ENCODE data around the gene SCUBE1. TPM values are rescaled to one million over a fixed set of nuclear protein-coding genes. Genes with fewer than 3 reads are reported as not detected.

Gene SCUBE1
- total RNA-seq, 2 donors from 2014 or later = 0.04 to 0.16 TPM

GRCh38 chr22:43231724-43232034 lies 111.5 kb downstream of the SCUBE1 start:
- H3K36me3 ChIP-seq = no peaks in the 10 kb centered on the region
- H3K27me3 ChIP-seq = peaks cover 0 to 4% of the 10 kb centered on the region in 2 donors
- no peak overlapping the region for H3K27ac ChIP-seq
- peaks cover 0 to 11% of the 10 kb centered on the region in 2 donors for H3K4me1 ChIP-seq
- no peak overlapping the region for H3K4me3 ChIP-seq
- no peak for TF ChIP-seq CTCF (IDR thresholded peaks at IDR 0.05)
- DNase-seq (ENCODE audit: low spot score) = no peak
- no peaks in the 10 kb centered on the region for H3K9me3 ChIP-seq

GRCh38 chr22:43230971-43231723 lies 112.0 kb downstream of the SCUBE1 start:
- Histone ChIP-seq H3K27me3 (peaks cover 0 to 4% of the 10 kb centered on the region in 2 donors), H3K4me1 (peaks cover 0 to 5% of the 10 kb centered on the region in 2 donors), H3K27ac (no peak overlapping the region), H3K9me3 (no peaks in the 10 kb centered on the region), H3K4me3 (no peak overlapping the region), H3K36me3 (no peaks in the 10 kb centered on the region)
- peak; percentile 93 to 95 for TF ChIP-seq CTCF (IDR thresholded peaks at IDR 0.05)
- no peak for DNase-seq (ENCODE audit: low spot score)

DNA sequence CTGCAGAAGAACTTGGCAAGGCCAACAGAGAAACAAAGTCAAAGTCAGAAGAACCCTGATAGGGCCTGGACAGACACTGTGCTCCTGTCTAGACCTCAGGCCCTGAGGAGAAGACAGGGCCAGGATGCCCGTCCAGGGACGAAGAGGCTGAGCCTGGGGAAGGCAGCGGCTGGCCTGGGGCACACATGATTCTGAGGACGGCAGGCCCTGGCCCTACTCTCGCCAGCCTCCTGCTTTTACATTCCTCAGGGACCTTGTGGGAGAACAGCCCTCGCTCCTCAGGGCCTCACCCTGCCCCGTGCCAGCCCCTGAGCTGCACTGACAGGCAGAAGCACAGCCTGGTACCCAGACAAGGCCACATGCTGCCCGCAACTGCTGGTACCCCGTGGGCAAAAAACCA lies 112.6 kb downstream of the SCUBE1 start:
- Histone ChIP-seq H3K27ac (no peak overlapping the region), H3K36me3 (no peaks in the 10 kb centered on the region), H3K27me3 (peaks cover 0 to 4% of the 10 kb centered on the region in 2 donors), H3K9me3 (no peaks in the 10 kb centered on the region), H3K4me1 (no peaks in the 10 kb centered on the region), H3K4me3 (no peak overlapping the region)
- DNase-seq (ENCODE audit: low spot score) = no peak
- TF ChIP-seq CTCF (IDR thresholded peaks at IDR 0.05) = no peak

DNA sequence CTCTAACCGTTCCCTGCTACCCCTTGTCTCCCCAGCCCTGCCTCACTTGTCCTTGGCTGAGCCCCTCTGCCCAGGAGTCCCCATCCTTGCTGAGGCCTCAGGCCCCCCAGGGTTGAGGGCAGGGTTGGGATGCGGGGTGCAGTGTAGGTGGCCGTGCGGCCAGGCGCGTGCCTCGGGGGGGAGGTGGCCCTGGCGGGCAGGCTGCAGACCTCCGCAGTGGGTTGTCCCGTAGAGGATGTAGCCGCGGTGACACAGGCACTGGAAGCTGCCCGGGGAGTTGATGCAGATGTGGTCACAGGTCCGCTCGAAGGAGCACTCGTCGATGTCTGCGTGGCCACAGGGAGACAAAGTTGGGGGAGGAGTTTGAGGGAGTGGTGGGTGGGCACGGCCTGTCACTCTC lies 114.3 kb downstream of the SCUBE1 start:
- Histone ChIP-seq H3K36me3 (no peaks in the 10 kb centered on the region), H3K27ac (no peak overlapping the region), H3K4me1 (no peaks in the 10 kb centered on the region), H3K27me3 (peaks cover 0 to 4% of the 10 kb centered on the region in 2 donors), H3K4me3 (no peak overlapping the region), H3K9me3 (no peaks in the 10 kb centered on the region)
- no peak for TF ChIP-seq CTCF (IDR thresholded peaks at IDR 0.05)
- DNase-seq (ENCODE audit: low spot score) = no peak

DNA sequence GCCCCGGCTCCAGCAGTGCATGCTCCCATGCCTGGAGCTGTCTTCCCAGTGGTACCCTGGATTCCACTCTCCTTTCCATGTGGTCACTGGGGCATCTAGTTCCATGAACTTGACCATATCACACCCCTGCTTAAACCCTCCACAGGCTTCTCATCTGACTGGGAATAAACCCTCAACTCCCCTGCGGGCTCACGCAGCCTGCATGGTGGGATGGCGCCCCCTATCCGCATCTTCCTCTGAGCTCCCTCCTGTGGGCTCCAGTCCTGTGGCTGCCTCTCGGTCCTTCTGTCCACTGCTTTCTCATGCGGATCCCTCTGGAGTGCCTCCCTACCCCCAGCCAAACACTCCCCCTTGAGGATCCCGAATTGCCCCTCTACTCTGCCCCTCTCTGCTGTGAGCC lies 114.8 kb downstream of the SCUBE1 start:
- H3K4me1 ChIP-seq = no peaks in the 10 kb centered on the region
- peak in 1 of 2 donors; percentile 35 for TF ChIP-seq CTCF (IDR thresholded peaks at IDR 0.05)
- H3K36me3 ChIP-seq = no peaks in the 10 kb centered on the region
- peaks cover 0 to 4% of the 10 kb centered on the region in 2 donors for H3K27me3 ChIP-seq
- H3K4me3 ChIP-seq = no peak overlapping the region
- DNase-seq (ENCODE audit: low spot score) = no peak
- no peaks in the 10 kb centered on the region for H3K9me3 ChIP-seq
- no peak overlapping the region for H3K27ac ChIP-seq

GRCh38 chr22:43227239-43227630 lies 115.9 kb downstream of the SCUBE1 start:
- H3K4me1 ChIP-seq = peaks cover 0 to 5% of the 10 kb centered on the region in 2 donors
- H3K4me3 ChIP-seq = no peak overlapping the region
- H3K27ac ChIP-seq = no peak overlapping the region
- no peak for TF ChIP-seq CTCF (IDR thresholded peaks at IDR 0.05)
- H3K36me3 ChIP-seq = no peaks in the 10 kb centered on the region
- H3K9me3 ChIP-seq = no peaks in the 10 kb centered on the region
- no peak for DNase-seq (ENCODE audit: low spot score)
- H3K27me3 ChIP-seq = peaks cover 0 to 4% of the 10 kb centered on the region in 2 donors

Measured in right atrium auricular region (tissue), 2 donors.